GM19324 (cell line): ENCODE data around the gene ANTKMT.
"Not testable (repeated sequence)": the region's sequence is repeated elsewhere in the genome, so short reads cannot be mapped to it uniquely, and the experiment has no call there.

Experiments used
- ATAC-seq: cut with Tn5 transposase; IDR thresholded peaks from one replicate; pipeline ENCODE4 v1.9.1; 2021; ENCODE audit warnings: mild to moderate bottlenecking, moderate library complexity; ENCODE audit not compliant: unreplicated experiment, low FRiP score

Gene ANTKMT

DNA sequence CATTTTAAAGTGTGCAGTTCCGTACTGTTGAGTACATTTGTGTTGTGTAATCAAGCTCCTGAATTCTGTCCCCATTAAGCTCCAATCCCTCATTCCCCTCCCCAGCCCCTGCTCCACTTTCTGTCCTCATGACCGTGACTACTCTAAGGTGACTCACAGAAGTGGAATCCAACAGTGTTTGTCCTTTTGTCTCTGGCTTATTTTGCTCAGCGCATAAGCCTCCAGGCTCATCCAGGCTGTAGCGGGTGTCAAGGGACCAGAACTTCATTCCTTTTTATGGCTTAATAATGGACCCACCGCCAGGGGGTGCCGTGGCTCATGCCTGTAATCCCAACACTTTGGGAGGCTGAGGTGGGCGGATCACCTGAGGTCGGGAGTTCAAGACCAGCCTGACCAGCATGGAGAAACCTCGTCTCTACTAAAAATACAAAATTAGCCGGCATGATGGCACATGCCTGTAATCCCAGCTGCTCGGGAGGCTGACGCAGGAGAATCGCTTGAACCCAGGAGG is 8.2 kb upstream of the ANTKMT start:
- ATAC-seq: not testable (repeated sequence)

DNA sequence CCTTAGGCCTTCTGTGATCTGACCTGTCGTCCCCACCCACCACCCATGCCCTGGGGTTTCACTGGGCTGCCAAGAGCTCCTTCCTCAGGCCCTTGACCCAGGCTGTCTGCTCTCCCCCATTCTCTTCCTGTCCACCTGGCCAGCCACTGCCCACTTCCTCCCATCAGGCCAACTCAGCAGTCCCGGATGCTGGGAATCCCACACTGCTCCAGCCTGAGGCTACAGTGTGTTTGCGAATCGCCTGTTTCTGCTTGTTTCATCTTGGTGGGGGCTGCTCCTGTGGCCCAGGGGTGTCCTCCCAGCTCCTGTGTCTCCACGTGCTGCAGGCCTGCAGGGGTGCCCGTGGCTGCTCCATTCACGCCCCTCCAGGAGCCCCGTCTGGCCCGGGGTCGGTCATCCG is 6.9 kb upstream of the ANTKMT start:
- ATAC-seq: no peak

DNA sequence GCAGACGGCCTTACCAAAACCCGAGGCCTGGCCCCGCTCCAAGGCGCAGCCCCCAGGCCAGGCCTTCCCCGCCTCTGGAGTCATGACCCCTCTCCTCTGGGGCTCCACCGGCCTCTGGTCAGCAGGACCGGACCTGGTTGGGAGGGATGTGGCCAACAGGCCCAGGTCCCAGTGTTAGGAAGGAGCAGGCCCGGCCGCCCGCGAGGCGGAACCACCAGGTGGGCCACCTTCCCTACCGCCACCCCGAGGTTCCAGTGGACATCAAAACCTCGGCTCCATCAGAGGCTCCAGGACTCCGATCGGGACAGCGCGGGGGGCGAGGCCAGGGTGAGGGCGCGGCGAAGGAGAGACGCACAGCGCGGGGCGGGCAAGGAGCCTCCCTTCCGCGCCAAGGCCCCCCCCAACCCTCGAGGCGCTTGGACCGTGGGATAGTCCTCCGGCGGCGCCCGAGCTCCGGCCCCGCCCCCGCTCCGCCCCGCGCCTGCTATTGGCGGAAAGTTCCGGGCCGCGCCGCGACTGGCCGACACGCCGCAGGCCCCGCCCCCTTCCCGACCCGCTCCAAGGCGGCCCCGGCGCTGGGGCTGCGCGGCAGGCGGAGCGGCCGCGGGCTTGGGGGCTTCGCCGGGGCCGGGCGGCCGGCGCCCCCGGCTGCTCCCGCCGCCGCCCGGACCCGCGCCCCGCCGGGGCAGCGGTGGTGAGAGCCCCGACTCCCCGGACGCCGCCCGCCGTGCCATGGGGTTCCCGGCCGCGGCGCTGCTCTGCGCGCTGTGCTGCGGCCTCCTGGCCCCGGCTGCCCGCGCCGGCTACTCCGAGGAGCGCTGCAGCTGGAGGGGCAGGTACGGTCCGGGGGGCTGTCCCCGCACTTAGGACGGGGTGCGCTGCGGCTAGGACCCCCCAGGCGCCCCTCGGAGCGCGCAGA is 6.1 kb upstream of the ANTKMT start, which contains the start of gene METRN:
Gene METRN (plus strand): TSS at position 561 of the 919 bp plus-strand sequence. CDS start 172 bp downstream, at position 733.
- peak; percentile 76 for ATAC-seq

DNA sequence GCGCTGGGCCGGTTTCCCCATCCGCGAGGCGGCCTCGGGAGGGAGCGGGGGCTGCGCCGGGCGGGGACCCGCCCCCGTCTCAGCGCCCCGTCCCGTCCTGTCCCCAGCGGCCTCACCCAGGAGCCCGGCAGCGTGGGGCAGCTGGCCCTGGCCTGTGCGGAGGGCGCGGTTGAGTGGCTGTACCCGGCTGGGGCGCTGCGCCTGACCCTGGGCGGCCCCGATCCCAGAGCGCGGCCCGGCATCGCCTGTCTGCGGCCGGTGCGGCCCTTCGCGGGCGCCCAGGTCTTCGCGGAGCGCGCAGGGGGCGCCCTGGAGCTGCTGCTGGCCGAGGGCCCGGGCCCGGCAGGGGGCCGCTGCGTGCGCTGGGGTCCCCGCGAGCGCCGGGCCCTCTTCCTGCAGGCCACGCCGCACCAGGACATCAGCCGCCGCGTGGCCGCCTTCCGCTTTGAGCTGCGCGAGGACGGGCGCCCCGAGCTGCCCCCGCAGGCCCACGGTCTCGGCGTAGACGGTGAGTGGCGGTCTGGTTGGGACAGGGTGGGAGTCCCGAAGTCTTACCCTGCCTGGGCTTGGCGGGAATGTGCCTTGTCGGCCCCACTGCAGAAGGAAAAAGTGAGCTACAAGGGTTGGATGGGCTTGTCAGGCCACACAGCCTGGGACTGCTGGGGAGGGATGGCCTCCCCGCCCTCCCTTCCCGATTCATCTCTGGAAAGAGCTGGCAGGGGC is 5.3 kb upstream of the ANTKMT start:
- ATAC-seq: peak; percentile 24

DNA sequence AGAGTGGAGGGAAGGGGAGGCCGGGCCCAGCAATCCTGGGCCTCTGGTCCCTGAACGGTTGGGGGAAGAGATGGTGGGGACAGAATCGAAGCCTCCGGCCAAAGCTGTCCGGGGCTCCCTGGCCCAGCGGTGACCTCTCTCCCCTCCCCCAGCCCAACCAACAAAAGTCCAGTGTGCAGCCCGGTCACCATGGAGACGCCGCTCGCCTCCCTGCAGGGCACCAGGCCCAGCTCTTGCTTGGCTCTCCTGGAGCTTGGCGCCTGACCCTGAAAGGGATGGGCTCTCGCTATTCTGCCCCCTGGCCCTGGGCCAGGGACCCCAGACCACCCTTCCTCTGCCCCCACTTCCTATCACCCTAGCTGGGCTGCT is 4.8 kb upstream of the ANTKMT start:
- no peak for ATAC-seq

DNA sequence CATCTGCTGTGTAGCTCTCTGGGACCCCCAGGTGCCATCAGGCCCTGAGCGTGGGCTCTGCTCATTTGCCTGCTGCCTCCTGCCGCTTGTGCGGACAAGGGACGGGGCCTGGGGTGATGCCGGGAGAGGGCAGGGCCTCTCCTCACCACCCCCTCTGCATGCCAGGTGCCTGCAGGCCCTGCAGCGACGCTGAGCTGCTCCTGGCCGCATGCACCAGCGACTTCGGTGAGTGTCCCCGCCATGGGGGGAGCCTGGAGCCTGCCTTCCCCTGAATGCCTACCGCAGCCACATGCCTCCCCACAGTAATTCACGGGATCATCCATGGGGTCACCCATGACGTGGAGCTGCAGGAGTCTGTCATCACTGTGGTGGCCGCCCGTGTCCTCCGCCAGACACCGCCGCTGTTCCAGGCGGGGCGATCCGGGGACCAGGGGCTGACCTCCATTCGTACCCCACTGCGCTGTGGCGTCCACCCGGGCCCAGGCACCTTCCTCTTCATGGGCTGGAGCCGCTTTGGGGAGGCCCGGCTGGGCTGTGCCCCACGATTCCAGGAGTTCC is 4.1 kb upstream of the ANTKMT start:
- no peak for ATAC-seq

DNA sequence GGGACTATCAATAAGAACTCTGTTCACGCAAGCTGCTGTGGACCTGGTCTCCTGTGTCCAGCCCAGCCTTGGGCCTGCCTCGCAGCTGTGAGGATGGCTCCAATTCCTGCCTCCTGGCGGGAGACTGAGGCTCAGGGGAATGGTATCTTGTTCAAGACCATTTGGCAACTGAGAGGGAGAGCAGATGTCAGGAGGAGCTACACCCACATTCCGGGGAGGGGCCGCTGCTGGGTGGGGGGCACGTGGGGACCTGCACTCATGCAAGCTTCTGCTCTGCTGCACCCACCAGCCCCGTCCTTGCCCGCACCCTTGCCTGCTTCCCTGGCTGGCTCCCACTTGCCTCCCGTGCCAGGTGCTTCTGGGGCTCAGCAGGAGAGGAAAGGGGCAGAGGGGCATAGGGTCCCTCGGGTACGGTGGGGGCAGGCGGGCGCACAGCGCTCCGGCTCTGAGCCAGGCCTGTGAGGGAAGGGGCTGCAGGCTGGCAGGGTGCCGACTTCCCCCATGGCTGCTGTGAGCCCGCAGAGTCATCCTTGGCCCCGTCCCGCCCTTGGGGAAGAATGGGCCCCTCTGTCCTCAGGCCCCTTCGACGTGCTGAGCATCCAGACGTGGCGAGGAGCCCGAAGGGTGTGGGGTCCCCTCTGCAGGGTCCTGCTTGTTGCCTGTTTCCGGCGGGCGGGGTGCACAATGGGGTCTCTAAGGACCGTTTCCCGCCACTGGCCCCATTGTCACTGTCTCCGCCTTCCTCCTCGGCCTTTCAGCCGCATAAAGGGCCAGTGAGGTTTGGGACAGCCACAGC is 3.3 kb upstream of the ANTKMT start:
- ATAC-seq: no peak

DNA sequence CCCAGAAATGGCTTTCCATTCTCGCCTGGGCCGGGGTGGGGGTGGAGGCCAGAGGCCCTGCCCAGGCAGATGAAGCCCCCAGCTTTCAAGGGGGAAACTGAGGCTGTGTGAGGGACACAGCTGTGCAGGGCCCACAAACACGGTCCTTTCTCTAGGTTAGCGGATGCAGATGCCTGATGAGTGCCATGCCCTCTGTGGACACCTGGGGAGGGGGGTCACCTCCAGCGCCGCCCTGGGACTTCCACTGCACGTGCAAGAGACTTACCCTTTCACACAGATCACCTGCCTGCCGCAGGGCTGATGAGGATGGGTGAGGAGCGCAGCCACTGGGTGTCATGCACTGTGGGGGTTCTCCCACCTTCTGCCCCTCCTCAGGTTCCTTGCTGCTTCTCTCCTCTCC is 2.6 kb upstream of the ANTKMT start:
- ATAC-seq: no peak

DNA sequence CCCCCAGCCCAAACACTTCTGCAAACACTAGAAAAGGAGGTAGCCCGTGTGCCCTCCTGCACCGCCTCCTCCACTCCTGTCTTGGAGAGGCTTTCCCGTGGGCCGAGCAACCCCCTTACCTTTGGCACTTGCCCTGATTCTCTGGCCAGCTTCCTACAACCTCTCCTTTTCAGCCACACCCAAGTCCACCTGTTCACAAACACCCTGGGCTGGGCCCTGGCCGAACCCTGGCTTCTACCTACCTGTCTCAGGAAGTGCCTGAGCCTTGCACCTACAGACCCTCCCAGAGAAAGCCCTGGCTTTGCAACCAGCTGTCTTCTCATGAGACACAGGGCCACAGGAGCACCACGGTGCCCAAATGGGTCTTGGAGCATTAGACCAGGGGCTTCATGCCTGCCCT is 2.0 kb upstream of the ANTKMT start:
- no peak for ATAC-seq

DNA sequence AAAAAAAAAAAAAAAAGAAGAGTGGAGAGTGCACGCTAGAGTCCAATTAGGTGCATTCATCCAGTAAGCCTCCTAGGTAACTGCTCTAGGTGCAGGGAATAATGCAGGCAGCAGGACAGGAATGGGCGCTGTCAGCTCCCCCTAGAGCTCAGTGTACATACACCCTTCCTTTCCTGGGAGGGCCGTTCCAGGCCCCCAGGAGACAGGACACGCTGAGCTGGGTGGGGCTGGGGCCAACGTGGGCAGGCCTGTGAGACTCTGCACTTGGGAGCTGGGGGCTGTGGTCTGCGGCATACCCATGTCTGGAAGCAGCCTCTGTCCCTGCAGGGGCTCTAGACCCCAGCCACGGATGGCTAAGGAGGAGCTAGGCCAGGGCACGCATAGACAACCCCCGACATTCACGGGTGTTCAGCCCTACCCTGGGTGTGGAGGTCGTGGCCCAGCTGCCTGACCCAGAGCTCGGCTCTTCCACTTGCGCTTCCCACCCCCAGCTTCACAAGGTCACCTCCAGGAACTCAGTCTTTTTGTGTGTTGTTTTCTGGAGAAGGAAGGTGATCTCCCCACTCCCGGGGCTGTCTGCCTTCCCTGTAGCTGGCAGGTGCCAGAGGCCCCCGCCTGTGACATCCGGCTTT is 1.0 kb upstream of the ANTKMT start:
- no peak for ATAC-seq

DNA sequence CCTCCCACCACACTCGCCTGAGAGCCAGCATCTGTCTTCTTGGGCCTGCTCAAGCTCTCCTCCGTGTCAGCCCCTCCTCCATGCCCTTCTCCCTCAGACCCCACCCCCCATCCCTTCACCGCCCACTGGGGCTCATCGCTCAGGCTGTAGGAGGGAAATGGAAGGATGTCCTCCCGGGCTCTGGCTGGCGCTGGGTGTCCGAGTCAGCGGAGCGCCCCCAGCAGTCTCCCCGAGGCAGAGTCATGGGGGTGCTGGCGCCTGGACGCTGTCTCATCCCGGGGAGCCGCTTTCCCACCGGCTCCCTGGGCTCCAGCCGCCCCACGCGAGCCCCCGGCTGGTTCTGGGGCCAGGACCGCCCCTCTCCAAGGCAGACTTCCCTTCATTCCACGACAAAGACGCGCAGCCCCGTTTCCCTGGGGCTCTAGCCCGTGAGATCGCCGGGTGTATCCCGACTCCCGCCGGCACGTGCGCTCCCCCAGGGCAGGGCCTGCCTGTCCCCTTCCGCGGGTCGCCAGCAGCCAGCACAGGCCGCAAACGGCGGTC is 428 bp upstream of the ANTKMT start:
- peak; percentile 18 for ATAC-seq

DNA sequence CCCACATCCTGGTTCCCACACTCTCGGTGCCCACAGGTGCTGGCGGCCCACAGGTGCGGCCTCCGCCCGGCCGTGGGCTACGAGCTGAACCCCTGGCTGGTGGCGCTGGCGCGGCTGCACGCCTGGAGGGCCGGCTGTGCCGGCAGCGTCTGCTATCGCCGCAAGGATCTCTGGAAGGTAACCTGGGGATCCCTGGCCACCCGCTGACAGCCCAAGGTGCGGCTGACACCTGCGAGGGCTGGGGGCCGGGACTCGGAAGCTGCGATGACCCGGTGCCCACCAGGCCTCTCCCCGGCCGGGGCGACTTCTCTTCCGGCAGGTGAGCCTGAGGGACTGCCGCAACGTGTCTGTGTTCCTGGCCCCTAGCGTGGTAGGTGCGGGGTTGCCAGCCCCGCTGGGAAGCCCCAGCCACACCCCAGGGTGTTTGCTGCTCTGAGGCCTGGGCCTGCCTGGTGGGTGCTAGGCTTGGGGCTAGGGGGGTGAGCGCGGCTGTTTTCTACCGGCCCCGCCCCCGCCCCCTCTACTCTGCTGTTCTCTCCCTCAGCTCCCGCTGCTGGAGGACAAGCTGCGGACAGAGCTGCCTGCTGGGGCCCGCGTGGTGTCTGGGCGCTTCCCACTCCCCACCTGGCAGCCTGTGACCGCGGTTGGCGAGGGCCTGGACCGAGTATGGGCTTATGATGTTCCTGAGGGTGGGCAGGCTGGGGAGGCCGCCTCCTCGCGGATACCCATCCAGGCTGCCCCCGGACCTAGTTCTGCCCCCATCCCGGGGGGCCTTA is 1.0 kb downstream of the ANTKMT start:
- ATAC-seq: no peak

DNA sequence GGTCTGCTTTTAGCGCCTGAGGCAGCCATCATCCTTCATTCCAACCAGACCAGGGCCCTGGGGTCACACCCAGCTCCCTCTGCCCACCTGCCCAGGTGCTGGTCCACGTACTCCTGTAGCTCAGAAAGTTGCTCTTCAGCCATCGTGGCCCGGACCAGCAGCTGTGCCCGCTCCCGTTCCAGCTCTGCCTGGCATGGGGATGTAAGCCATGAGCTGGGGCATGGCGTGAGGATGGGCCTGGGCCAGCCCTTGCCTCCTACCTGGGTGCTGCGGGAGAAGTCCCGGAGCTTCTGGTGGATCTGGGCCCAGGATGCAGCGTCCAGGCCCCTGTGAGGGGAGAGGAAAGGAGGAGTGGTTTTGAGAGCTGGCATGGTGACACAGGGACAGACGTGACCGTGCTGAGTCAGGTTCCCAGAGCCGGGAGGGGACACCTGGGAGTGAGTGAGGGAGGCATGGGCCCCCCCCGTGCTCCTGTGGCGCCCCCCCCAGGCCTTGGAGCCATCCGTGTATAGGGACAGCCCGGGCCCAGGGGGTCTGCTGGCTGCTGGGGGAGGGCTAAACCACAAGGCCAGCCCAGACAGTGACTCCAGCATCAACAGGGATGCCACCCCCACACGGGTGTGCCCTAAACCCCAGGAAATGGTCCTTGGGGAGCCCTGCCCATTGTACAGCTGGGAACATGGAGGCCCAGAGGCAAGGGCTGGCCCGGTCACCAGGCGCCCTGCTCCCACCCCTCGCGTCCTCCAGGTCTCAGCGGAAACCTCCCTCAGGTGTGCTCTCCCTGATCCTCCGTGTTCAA is 2.1 kb downstream of the ANTKMT start:
- ATAC-seq: no peak

DNA sequence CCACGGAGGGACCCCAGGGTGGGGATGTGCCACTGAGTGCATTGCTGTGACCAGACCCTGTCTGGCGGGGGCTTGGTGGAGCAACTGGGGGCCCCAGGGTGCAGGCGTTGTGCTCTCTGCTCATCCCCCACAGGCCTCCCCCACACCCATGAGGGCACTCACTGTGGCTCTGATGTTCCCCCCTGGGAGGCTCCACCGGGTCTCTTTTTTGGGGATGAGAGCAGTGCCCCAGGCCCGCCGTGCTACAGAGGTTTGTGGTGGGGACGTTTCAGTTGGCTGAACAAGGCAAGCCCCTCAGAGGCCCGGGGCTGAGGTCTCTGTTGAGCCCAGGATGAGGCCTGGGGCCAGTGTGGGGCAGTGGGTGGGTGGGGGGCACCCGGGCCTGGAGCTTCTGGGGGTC is 2.7 kb downstream of the ANTKMT start:
- no peak for ATAC-seq

DNA sequence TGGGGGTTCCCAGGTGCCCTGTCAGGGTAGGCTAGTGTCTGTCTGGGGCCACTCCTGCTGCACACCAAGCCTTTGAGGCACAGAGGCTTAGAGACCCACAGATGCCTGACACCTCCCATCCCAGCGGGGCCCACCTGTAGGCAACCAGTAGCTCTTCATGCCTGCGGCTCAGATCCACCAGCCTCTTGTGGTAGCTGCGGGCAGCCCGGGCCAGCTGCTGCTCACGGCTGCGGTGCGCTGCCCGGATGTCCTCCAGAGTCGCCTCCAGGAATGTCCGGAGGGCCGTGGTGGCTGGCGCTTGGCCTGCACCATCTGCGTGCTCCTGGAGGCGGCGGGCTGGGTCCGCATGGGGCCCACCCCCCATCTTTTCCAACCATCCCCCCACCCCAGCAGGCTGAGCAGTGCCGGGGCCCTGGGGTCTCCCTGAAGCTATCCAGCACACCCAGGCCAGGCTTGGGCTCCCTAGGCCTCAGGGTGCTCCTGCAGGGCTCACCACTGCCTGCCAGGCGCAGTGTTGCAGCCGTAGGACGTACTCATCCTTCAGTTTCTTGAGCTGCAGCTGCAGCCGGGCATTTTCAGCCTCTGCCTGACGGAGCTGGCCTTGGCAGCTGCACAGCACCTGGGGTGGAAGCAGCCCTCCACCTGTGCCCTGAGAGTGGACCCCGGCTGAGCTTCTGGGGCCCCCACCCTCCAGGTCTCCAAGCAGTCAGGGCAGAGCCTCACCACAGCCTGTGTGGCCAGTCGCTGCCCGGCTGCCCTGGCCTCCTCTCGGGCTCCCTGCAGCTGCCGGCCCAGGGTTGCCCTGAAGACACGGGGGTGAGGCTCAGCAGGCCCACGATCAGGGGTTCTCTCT is 3.5 kb downstream of the ANTKMT start:
- no peak for ATAC-seq

DNA sequence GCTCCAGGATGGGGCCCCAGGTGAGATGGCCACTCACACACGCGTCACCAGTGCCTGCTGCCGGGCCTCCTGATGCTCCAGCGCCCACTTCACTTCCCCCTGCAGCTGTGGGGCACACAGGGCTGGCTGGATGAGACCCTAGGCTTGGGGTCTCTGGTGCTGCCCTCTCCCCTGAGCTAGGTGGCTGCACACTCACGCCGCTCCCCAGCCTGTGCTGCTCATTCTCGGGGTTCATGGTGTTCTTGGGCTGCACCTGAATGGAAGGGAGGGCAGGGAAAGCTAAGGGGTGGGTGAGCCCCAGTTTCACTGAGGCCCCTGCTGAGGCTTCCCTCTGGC is 4.1 kb downstream of the ANTKMT start:
- ATAC-seq: no peak

DNA sequence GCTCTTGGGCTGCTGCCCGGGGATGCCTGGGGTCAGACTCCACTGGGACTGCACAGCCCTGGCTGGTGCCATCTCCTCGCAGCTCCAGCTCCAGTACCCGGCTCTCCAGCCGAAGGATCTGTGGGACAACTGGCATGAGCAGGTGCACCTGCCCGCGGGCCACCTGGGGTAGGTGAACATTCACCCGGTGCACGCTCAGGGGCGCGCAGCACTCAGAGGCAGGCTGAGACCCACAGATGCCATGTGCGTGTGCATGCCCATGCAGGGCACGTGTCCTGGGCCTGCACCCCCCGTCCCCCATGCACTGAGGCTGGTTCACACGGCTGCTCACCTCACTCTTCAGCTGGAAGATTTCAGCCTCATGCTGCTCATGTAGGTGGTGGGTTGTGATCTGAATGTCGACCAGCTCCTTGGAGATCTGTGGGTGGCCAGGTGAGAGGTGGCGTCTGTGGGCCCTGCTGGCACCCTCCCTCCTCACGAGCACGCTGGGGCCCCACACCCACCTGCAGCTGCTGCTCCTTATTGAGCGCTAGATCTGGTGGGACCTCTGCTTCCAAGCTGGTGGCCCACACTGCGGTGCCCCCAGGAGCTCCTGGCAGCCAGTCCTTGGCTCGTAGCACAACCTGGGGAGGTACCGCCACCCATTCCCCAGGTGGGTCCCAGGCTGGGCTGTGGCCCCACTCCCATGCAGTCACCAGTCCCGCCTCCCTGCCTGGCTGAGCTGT is 4.7 kb downstream of the ANTKMT start:
- ATAC-seq: no peak
